Prostate gland (tissue), 2 donors: ENCODE data around the gene BRD7. TPM values are rescaled to one million over a fixed set of nuclear protein-coding genes. Genes with fewer than 3 reads are reported as not detected.
A peak's percentile ranks its signal among the peaks of the same experiment; 100 is the strongest.

ENCODE experiments used
- DNase-seq: peaks from one replicate; pipeline ENCODE4 v3.0.0-alpha.2; 2019; ENCODE audit warnings: low spot score
- H3K27ac ChIP-seq, 2 donors: fragments of 200-600 bp; sonication (generic); 2 replicates each; pipeline ENCODE4 v1.5.1; 2017 to 2019
- H3K27me3 ChIP-seq: fragments of 200-600 bp; sonication (generic); replicated peaks from 2 replicates; pipeline ENCODE4 v1.5.1; 2019; ENCODE audit not compliant: insufficient read depth
- H3K36me3 ChIP-seq, 2 donors: fragments of 200-600 bp; sonication (generic); 1 replicate in 1 of 2; 2 replicates in 1 of 2; pipeline versions ENCODE4 v1.5.1 to v1.8.1; 2017 to 2019
- H3K4me1 ChIP-seq: fragments of 200-600 bp; sonication (generic); replicated peaks from 2 replicates; pipeline ENCODE4 v1.5.1; 2019
- H3K4me3 ChIP-seq, 2 donors: fragments of 200-600 bp; sonication (generic); 2 replicates each; pipeline ENCODE4 v1.5.1; 2017 to 2019
- H3K9me3 ChIP-seq: fragments of 200-600 bp; sonication (generic); 2 replicates; pipeline ENCODE4 v1.5.1; 2017
- CTCF ChIP-seq, 4 experiments: fragments of 200-600 bp in 2 of 4; fragments of 450-650 bp in 2 of 4; sonication (generic) in 2 of 4; IDR thresholded peaks; 1 replicate in 3 of 4; 2 replicates in 1 of 4; pipeline ENCODE4 v1.5.1; 2016 to 2019; ENCODE audit warnings: antibody characterized with exemption in 4 of 4, mild to moderate bottlenecking in 2 of 4, moderate library complexity in 2 of 4
- POLR2A ChIP-seq: fragments of 450-650 bp; IDR thresholded peaks from one replicate; pipeline ENCODE4 v1.6.1; 2016; ENCODE audit warnings: antibody characterized with exemption, mild to moderate bottlenecking
- POLR2AphosphoS5 ChIP-seq: sonication (generic); formaldehyde crosslinking; IDR thresholded peaks from one replicate; pipeline ENCODE4 v1.6.1; 2017; ENCODE audit warnings: antibody characterized with exemption
- WGBS: methylation state at CpG from one replicate; pipeline ENCODE4 v1.1.5; 2018; 5-methylcytosine and 5-hydroxymethylcytosine counted together
- intact Hi-C: fragments of 100-400 bp; cut with DNase I; formaldehyde crosslinking; loops from one replicate; pipeline ENCODE4 v1.14.2; 2022
- total RNA-seq, 2 donors: library from RNA; depleted of rRNA; stranded (reverse); fragments of >200 nt; gene quantifications; one replicate each; pipeline ENCODE4 v1.1.0, GENCODE V29; 2016

Gene BRD7
- total RNA-seq, 2 donors from 2014 or later: 38.7 to 66.0 TPM

- Histone ChIP-seq H3K27me3 (no peaks in the 10 kb centered on the region), H3K36me3 (peaks cover 4 to 8% of the 10 kb centered on the region in 2 donors), H3K4me3 (no peak overlapping the region), H3K27ac (no peak overlapping the region), H3K4me1 (no peaks in the 10 kb centered on the region), H3K9me3 (no peaks in the 10 kb centered on the region)
- WGBS: 86% methylated on average over 31 of the region's 31 CpGs
- intact Hi-C loops: no loop called here
- TF ChIP-seq CTCF (IDR thresholded peaks at IDR 0.05): no peak
- TF ChIP-seq POLR2A: no peak
- no peak for TF ChIP-seq POLR2AphosphoS5
- no peak for DNase-seq
Measured at GRCh38 chr16:50313596-50314478, 55.0 kb downstream of the BRD7 start.

- WGBS: 84% methylated on average over 22 of the region's 22 CpGs
- Histone ChIP-seq H3K27me3 (no peaks in the 10 kb centered on the region), H3K27ac (no peak overlapping the region), H3K4me3 (no peak overlapping the region), H3K9me3 (no peaks in the 10 kb centered on the region), H3K4me1 (no peaks in the 10 kb centered on the region), H3K36me3 (peaks cover 4 to 5% of the 10 kb centered on the region in 2 donors)
- peak; percentile 3 for DNase-seq
- TF ChIP-seq CTCF (IDR thresholded peaks at IDR 0.05) (no peak), POLR2A (no peak), POLR2AphosphoS5 (no peak)
- intact Hi-C loops: no loop called here
Measured at GRCh38 chr16:50311891-50312501, 56.8 kb downstream of the BRD7 start.

GRCh38 chr16:50311134-50311528 is 57.7 kb downstream of the BRD7 start:
- intact Hi-C loops: no loop called here

GRCh38 chr16:50310308-50311133 is 58.3 kb downstream of the BRD7 start:
- H3K9me3 ChIP-seq: no peaks in the 10 kb centered on the region
- no peaks in the 10 kb centered on the region for H3K27me3 ChIP-seq
- H3K36me3 ChIP-seq: peaks cover 0 to 4% of the 10 kb centered on the region in 2 donors
- no peak for DNase-seq
- WGBS: 85% methylated on average over 17 of the region's 18 CpGs
- H3K4me3 ChIP-seq: no peak overlapping the region
- H3K27ac ChIP-seq: no peak overlapping the region
- TF ChIP-seq CTCF (IDR thresholded peaks at IDR 0.05) (no peak), POLR2AphosphoS5 (no peak), POLR2A (no peak)
- intact Hi-C loops: no loop called here
- H3K4me1 ChIP-seq: no peaks in the 10 kb centered on the region

More at GRCh38 chr16:50311134-50311528, 57.7 kb downstream of the BRD7 start:
- 91% methylated on average over 4 of the region's 4 CpGs for WGBS
- TF ChIP-seq CTCF (IDR thresholded peaks at IDR 0.05) (no peak), POLR2A (no peak)
- Histone ChIP-seq H3K9me3 (no peaks in the 10 kb centered on the region), H3K4me1 (no peaks in the 10 kb centered on the region), H3K27ac (no peak overlapping the region), H3K36me3 (peaks cover 0 to 4% of the 10 kb centered on the region in 2 donors), H3K4me3 (no peak overlapping the region), H3K27me3 (no peaks in the 10 kb centered on the region)
- DNase-seq: no peak
